ENCODE results near the gene NOS1. TPM values are rescaled to one million over a fixed set of nuclear protein-coding genes. Genes with fewer than 3 reads are reported as not detected.

NOS1 gene
- polyA plus RNA-seq, 1 experiment, result not detected

DNA sequence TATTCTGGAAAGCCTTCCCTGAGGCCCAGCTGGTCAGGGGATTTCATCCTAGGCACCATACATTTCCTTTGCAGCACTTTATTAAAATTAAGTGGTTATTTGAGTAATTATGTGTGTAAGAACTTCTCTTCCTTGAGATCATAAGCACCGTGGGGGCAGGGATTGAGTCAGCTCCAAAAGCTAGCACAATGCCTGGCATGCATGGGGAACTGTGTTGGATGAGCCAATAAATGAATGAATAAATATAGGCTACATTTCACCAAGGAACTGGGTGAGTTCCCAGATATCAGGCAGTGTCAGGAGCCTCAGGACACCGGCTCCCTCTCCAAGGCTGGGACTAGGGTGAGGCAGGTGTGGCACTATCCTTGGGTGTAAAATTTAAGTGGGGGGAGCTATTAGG is 88.3 kb downstream of the NOS1 start:
- ChIA-PET CTCF (no interaction called here), POLR2A (no interaction called here)
- H3K4me3 ChIP-seq (ENCODE audit: low read depth, low read length), result no peak overlapping the region
- H3K9me3 ChIP-seq (ENCODE audit: control insufficient read depth, insufficient read depth, low read length), result peaks cover 36% of the 10 kb centered on the region
- H3K27ac ChIP-seq (ENCODE audit: low read depth, low read length), result no peak overlapping the region
- TF ChIP-seq, protein P1, sequence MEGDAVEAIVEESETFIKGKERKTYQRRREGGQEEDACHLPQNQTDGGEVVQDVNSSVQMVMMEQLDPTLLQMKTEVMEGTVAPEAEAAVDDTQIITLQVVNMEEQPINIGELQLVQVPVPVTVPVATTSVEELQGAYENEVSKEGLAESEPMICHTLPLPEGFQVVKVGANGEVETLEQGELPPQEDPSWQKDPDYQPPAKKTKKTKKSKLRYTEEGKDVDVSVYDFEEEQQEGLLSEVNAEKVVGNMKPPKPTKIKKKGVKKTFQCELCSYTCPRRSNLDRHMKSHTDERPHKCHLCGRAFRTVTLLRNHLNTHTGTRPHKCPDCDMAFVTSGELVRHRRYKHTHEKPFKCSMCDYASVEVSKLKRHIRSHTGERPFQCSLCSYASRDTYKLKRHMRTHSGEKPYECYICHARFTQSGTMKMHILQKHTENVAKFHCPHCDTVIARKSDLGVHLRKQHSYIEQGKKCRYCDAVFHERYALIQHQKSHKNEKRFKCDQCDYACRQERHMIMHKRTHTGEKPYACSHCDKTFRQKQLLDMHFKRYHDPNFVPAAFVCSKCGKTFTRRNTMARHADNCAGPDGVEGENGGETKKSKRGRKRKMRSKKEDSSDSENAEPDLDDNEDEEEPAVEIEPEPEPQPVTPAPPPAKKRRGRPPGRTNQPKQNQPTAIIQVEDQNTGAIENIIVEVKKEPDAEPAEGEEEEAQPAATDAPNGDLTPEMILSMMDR (IDR thresholded peaks at IDR 0.05; ENCODE audit: low read depth, low read length), result no peak
- H3K27me3 ChIP-seq (ENCODE audit: control insufficient read depth, insufficient read depth, low read length), result no peaks in the 10 kb centered on the region
- DNase-seq (ENCODE audit: low read depth, low spot score), result no peak

DNA sequence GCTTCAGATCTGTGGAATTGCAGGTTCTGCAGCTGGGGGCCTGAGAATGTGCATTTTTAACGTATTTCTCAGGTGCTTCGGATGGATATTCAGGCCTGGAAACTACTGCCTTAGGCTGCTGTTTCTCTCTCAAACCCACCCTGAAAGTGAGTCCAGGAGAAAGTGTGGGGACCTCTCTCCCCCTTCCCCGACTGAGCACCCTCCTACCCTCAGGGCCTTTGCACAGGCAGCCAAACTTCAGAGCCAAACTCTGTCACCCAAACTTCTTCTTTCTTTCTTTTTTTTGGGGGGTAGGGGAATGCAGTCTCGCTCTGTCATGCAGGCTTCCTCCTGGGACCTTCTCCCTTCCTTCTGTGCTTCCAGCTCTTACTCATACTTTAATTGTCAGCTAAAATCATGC is 88.7 kb downstream of the NOS1 start:
- H3K4me3 ChIP-seq (ENCODE audit: low read depth, low read length), result no peak overlapping the region
- TF ChIP-seq, protein P1 (IDR thresholded peaks at IDR 0.05; ENCODE audit: low read depth, low read length), result no peak
- no peak for DNase-seq (ENCODE audit: low read depth, low spot score)
- ChIA-PET POLR2A (no interaction called here), CTCF (no interaction called here)
- no peaks in the 10 kb centered on the region for H3K27me3 ChIP-seq (ENCODE audit: control insufficient read depth, insufficient read depth, low read length)
- H3K27ac ChIP-seq (ENCODE audit: low read depth, low read length), result no peak overlapping the region
- peaks cover 33% of the 10 kb centered on the region for H3K9me3 ChIP-seq (ENCODE audit: control insufficient read depth, insufficient read depth, low read length)

DNA sequence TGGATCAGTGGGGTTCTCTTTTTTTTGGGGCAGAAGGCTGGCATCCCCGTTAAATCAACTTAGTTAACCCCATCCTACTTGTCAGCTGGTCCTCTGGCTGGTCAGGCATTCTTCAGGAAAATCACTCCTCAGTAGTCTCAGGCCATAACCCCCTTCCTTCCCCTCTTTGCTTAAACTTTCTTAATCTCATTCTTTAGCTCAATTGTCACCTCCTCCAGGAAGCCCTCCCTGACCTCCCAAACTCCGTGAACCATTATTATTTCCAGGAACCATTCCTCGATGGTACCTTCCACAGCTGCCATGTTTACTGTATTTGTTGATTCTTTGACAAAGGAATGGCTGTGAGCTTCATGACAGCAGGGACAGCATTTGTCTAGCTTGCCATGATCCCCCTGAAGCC is 98.7 kb downstream of the NOS1 start:
- DNase-seq (ENCODE audit: low read depth, low spot score), result no peak
- POLR2A ChIA-PET, result no interaction called here
- H3K27me3 ChIP-seq (ENCODE audit: control insufficient read depth, insufficient read depth, low read length), result no peaks in the 10 kb centered on the region
- no peak overlapping the region for H3K27ac ChIP-seq (ENCODE audit: low read depth, low read length)
- H3K4me3 ChIP-seq (ENCODE audit: low read depth, low read length), result no peak overlapping the region
- H3K9me3 ChIP-seq (ENCODE audit: control insufficient read depth, insufficient read depth, low read length), result peaks cover 31% of the 10 kb centered on the region
- TF ChIP-seq, protein P1 (IDR thresholded peaks at IDR 0.05; ENCODE audit: low read depth, low read length), result no peak
- CTCF ChIA-PET, result no interaction called here

DNA sequence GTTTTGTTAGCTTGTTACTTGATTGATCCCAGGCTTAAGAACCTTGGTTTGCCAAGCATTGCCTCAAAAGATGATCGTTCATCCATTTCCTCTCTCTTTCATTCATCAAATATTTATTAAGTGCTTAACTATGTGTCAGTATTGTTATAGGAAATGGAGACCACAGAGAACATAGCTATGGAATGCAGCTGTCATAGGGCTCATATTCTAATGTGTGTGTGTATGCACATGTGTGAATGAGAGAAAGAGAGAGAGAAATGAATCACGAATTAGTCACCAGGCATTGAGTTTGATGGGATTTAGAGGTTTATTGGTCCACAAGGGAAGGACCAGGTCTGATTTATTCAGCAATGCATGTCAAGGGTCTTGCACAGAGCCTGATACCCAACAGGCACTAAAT is 100.2 kb downstream of the NOS1 start:
- POLR2A ChIA-PET, result no interaction called here

DNA sequence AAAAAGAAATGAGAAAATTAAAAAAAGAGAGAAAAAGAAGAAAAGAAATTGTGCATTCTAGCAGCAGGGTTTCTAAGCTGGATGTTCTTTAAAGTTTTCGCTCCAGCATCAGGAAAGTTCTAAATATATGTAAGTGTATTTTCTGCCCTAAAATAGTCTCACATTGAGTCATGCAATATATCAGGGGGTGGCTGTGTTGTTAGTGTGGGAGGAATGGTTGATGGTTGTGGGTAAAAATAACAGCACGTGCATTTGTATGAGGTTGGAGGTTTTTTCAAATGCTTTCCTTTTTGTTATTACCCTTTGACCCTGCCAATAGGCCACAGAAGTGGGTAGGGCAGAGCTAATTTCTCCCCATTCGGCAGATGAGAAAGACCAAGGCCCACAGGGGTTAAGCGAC is 106.0 kb downstream of the NOS1 start:
- TF ChIP-seq, protein P1 (IDR thresholded peaks at IDR 0.05; ENCODE audit: low read depth, low read length), result no peak
- Histone ChIP-seq H3K27me3 (ENCODE audit: control insufficient read depth, insufficient read depth, low read length) (no peaks in the 10 kb centered on the region), H3K9me3 (ENCODE audit: control insufficient read depth, insufficient read depth, low read length) (peaks cover 37% of the 10 kb centered on the region), H3K4me3 (ENCODE audit: low read depth, low read length) (no peak overlapping the region), H3K27ac (ENCODE audit: low read depth, low read length) (no peak overlapping the region)
- ChIA-PET CTCF (no interaction called here), POLR2A (no interaction called here)
- DNase-seq (ENCODE audit: low read depth, low spot score), result no peak

More for the DNA sequence above, 100.2 kb downstream of the NOS1 start:
- no peak overlapping the region for H3K27ac ChIP-seq (ENCODE audit: low read depth, low read length)
- no peaks in the 10 kb centered on the region for H3K27me3 ChIP-seq (ENCODE audit: control insufficient read depth, insufficient read depth, low read length)
- TF ChIP-seq, protein P1 (IDR thresholded peaks at IDR 0.05; ENCODE audit: low read depth, low read length), result no peak
- no peak for DNase-seq (ENCODE audit: low read depth, low spot score)
- CTCF ChIA-PET, result no interaction called here
- peaks cover 35% of the 10 kb centered on the region for H3K9me3 ChIP-seq (ENCODE audit: control insufficient read depth, insufficient read depth, low read length)
- no peak overlapping the region for H3K4me3 ChIP-seq (ENCODE audit: low read depth, low read length)

Data from AG04450 (cell line).